A673 (cell line): Measurements from ENCODE around the gene DENND2D. TPM values are rescaled to one million over a fixed set of nuclear protein-coding genes. Genes with fewer than 3 reads are reported as not detected.

Experiments
- BruUV-seq: library from RNA; stranded (reverse); fragments of 400-500 nt; replicated peaks from 2 replicates; lab custom pipeline; 2021; lab: Mats Ljungman, UMichigan
- CTCF ChIA-PET: fragments of 300-600 bp; sonication (Branson Sonifier 250); formaldehyde crosslinking; loops from one replicate; lab custom pipeline; 2022; ENCODE audit warnings: antibody characterized with exemption; lab: Charles Lee
- POLR2A ChIA-PET: fragments of 300-600 bp; sonication (Branson Sonifier 250); formaldehyde crosslinking; loops from one replicate; lab custom pipeline; 2022; ENCODE audit warnings: antibody characterized with exemption; ENCODE audit not compliant: low non-redundant PET; lab: Charles Lee
- DNase-seq: peaks from one replicate; pipeline ENCODE4 v3.0.0-alpha.2; 2015; ENCODE audit warnings: low spot score
- H3K27ac ChIP-seq: fragments of 200-600 bp; sonication (generic); 2 replicates; pipeline ENCODE4 v1.5.1; 2016; ENCODE audit warnings: mixed run types, low read depth, mild to moderate bottlenecking, mixed read lengths, antibody characterized with exemption, low read length; ENCODE audit not compliant: poor library complexity, severe bottlenecking
- H3K27me3 ChIP-seq: fragments of 200-600 bp; sonication (generic); replicated peaks from 2 replicates; pipeline ENCODE4 v1.6.1; 2017; ENCODE audit warnings: mixed run types, low read depth, mild to moderate bottlenecking, mixed read lengths, antibody characterized with exemption, low read length; ENCODE audit not compliant: insufficient read depth, poor library complexity
- H3K36me3 ChIP-seq: fragments of 200-600 bp; sonication (generic); 2 replicates; pipeline ENCODE4 v1.6.1; 2016; ENCODE audit warnings: mixed run types, mild to moderate bottlenecking, mixed read lengths, antibody characterized with exemption, low read length; ENCODE audit not compliant: insufficient read depth, poor library complexity, severe bottlenecking
- H3K4me1 ChIP-seq: fragments of 200-600 bp; sonication (generic); 2 replicates; pipeline ENCODE4 v1.6.1; 2017; ENCODE audit warnings: mixed run types, mild to moderate bottlenecking, mixed read lengths, antibody characterized with exemption, low read length; ENCODE audit not compliant: insufficient read depth, poor library complexity, severe bottlenecking
- H3K4me3 ChIP-seq: fragments of 200-600 bp; sonication (generic); 2 replicates; pipeline ENCODE4 v1.5.1; 2016; ENCODE audit warnings: low read depth, mixed run types, mild to moderate bottlenecking, mixed read lengths, low read length; ENCODE audit not compliant: poor library complexity, severe bottlenecking
- H3K9me3 ChIP-seq: fragments of 200-600 bp; sonication (generic); 2 replicates; pipeline ENCODE4 v1.6.1; 2016; ENCODE audit warnings: mixed run types, low read depth, mild to moderate bottlenecking, mixed read lengths, antibody characterized with exemption, low read length; ENCODE audit not compliant: poor library complexity, severe bottlenecking
- CTCF ChIP-seq: fragments of 300-800, 200-600 bp; sonication (generic); conservative IDR thresholded peaks from 2 replicates; pipeline ENCODE4 v1.5.1; 2017; ENCODE audit warnings: low read depth, mild to moderate bottlenecking, antibody characterized with exemption, low read length, moderate library complexity, mixed read lengths
- EZH2 ChIP-seq: fragments of 200-600 bp; sonication (generic); IDR thresholded peaks from 2 replicates; pipeline ENCODE4 v1.6.1; 2017; ENCODE audit warnings: borderline replicate concordance, low read depth, mild to moderate bottlenecking, mixed read lengths, antibody characterized with exemption, low read length; ENCODE audit not compliant: poor library complexity, severe bottlenecking
- intact Hi-C: fragments of 100-400 bp; cut with micrococcal nuclease; formaldehyde crosslinking; loops from one replicate; pipeline ENCODE4 v1.10.0; 2022; ENCODE audit not compliant: unreplicated experiment
- total RNA-seq: library from RNA; stranded (reverse); gene quantifications from 2 replicates; pipeline ENCODE4 v1.2.3, GENCODE V29; 2021

The DENND2D gene
- total RNA-seq, 1 experiment from 2014 or later: not detected

GRCh38 chr1:111139956-111140679 is 60.3 kb downstream of the DENND2D start, which contains the start of the genes CEPT1 and DRAM2:
Gene CEPT1, plus strand, starts transcription at chr1:111140223. Its CDS starts 7,492 bp downstream, at chr1:111147715.
Gene DRAM2, minus strand, starts transcription at chr1:111140093. Its CDS starts 8,539 bp downstream, at chr1:111131554.
- Histone ChIP-seq H3K27ac (peak within 1 kb of the TSS; percentile 89), H3K4me3 (peak within 1 kb of the TSS; percentile 83), H3K36me3 (peaks cover 18% of the 10 kb centered on the region), H3K4me1 (peaks cover 24% of the 10 kb centered on the region), H3K9me3 (no peaks in the 10 kb centered on the region), H3K27me3 (no peaks in the 10 kb centered on the region)
- no peak for TF ChIP-seq EZH2
- no peak for TF ChIP-seq CTCF
- BruUV-seq: no TSS peak
- peak; percentile 97 for DNase-seq
- intact Hi-C loops: no loop called here
- POLR2A ChIA-PET: no interaction called here
- CTCF ChIA-PET: no interaction called here

GRCh38 chr1:111139324-111139955 is 61.0 kb downstream of the DENND2D start:
- POLR2A ChIA-PET: interaction anchor here (0.6 kb wide), 1 partner anchor 260 kb away, joined by 7 read pairs; no protein-coding TSS in a partner anchor
- Histone ChIP-seq H3K9me3 (no peaks in the 10 kb centered on the region), H3K4me1 (peaks cover 24% of the 10 kb centered on the region), H3K27me3 (no peaks in the 10 kb centered on the region), H3K27ac (peak overlapping the region; percentile 89), H3K4me3 (peak overlapping the region; percentile 83), H3K36me3 (peaks cover 18% of the 10 kb centered on the region)
- TF ChIP-seq EZH2 (no peak), CTCF (no peak)
- peak; percentile 81 for DNase-seq
- CTCF ChIA-PET: no interaction called here
- intact Hi-C loops: no loop called here
- BruUV-seq: no TSS peak

Other genes starting within 250 kb of the DENND2D start
- gene LRIF1, start 236.7 kb downstream of the DENND2D start, total RNA-seq: 18.5 and 18.7 TPM in 2 replicates
- gene DRAM2, start 60.6 kb downstream of the DENND2D start, total RNA-seq: 17.0 and 23.7 TPM in 2 replicates
- 28.7 and 30.9 TPM in 2 replicates for gene CEPT1, start 60.4 kb downstream of the DENND2D start, total RNA-seq
- gene CHI3L2, start 27.1 kb upstream of the DENND2D start, total RNA-seq: not detected in 2 replicates
- gene CHIA, start 90.2 kb upstream of the DENND2D start, total RNA-seq: not detected in 2 replicates
- gene OVGP1, start 227.1 kb upstream of the DENND2D start, total RNA-seq: 1.3 TPM in 2 replicates
- gene WDR77, start 248.6 kb upstream of the DENND2D start, total RNA-seq: 56.1 and 67.9 TPM in 2 replicates
- 316 and 344 TPM in 2 replicates for gene ATP5PB, start 248.8 kb upstream of the DENND2D start, total RNA-seq